Testis (tissue), 2 donors: ENCODE data around the gene ALKBH7.

ENCODE experiments used
- POLR2A ChIP-seq: fragments of 450-650 bp; IDR thresholded peaks from one replicate; pipeline ENCODE4 v1.6.1; 2017; ENCODE audit warnings: antibody characterized with exemption, mild to moderate bottlenecking, moderate library complexity
- TF ChIP-seq, protein P1 (sequence below), 3 experiments: fragments of 450-650 bp in 2 of 3; fragments of 200-600 bp in 1 of 3; sonication (generic) in 1 of 3; IDR thresholded peaks; one replicate each; pipeline ENCODE4 v1.5.1; 2016 to 2019; ENCODE audit warnings: antibody characterized with exemption in 3 of 3, mild to moderate bottlenecking in 2 of 3, moderate library complexity in 1 of 3

DNA sequence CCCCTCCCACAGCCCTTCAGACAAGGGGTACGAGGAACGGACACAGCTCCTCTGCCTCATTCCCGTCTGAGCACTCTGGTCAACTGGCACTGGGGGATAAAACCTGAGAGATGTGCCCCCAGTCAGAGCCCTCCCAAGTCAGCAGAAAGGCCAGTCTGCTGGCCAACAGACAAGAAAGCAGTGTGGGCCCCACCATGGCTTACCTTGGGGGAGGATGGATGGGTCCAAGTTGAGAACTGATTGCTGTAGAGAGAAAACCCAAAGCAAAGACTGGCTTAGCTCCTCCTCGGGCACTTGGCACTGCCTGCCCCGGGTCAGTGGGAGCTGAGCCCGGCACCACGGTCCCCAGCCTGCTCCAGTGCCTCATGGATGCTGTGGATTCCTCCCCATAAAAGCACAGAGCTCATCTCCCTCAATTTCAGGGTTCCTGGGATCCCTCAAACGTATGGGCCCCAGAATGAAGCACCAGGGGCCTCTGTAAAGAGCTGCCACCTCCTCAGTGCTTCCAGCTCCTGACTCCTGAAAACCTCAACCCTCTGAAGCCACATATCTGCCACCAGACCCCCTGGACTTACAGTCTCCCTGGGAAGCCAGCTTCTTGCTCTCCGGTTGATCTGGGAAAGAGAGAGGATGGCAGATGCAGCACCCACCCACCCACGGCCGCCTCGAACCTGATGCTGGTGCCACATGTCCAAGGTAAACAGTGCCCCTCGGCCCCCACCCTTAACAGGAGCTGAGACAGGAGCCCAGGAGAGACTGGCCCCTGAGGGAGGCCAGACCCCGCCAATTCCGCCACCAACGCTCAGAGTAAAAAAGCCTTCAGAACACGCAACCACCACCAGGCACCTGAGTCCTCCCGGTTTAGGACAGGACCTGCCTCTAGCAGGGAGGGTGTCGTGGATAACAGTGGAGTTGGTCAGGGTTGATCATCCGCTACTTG, 48.8 kb downstream of the ALKBH7 start:
- TF ChIP-seq, protein P1, sequence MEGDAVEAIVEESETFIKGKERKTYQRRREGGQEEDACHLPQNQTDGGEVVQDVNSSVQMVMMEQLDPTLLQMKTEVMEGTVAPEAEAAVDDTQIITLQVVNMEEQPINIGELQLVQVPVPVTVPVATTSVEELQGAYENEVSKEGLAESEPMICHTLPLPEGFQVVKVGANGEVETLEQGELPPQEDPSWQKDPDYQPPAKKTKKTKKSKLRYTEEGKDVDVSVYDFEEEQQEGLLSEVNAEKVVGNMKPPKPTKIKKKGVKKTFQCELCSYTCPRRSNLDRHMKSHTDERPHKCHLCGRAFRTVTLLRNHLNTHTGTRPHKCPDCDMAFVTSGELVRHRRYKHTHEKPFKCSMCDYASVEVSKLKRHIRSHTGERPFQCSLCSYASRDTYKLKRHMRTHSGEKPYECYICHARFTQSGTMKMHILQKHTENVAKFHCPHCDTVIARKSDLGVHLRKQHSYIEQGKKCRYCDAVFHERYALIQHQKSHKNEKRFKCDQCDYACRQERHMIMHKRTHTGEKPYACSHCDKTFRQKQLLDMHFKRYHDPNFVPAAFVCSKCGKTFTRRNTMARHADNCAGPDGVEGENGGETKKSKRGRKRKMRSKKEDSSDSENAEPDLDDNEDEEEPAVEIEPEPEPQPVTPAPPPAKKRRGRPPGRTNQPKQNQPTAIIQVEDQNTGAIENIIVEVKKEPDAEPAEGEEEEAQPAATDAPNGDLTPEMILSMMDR (IDR thresholded peaks at IDR 0.05): no peak
- no peak for TF ChIP-seq POLR2A
